GM18868 (cell line): ENCODE data around the gene STN1.

Experiments
- ATAC-seq: cut with Tn5 transposase; IDR thresholded peaks from one replicate; pipeline ENCODE4 v1.9.1; 2021; ENCODE audit warnings: mild to moderate bottlenecking, moderate library complexity; ENCODE audit not compliant: unreplicated experiment

Gene STN1

GRCh38 chr10:103930449-103930848 is 12.5 kb upstream of the STN1 start:
- no peak for ATAC-seq

DNA sequence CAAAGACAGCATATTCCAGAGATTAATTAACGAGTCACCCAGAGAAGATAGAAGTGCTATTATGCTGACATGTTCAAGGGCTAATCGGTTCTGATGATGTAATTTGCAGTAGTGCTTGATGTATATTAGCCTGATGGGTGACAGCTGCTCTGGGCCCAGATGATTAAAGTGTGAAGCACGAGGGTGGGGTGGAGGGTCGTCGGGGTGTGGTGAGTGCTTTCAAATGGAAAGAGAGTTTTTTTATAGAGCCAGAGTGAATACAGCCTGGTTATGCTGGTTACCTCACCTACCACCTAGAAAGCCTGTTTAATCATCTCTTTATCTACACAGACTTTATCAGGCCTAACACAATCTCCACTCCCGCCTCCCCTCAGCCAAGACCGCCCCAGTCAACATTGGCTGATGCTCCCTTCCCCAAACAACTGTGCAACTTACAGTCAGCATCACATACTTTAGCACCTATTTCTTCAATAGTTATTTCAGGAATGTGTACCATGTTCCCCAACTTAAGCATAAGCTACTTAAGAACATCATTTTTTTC is 11.5 kb upstream of the STN1 start:
- ATAC-seq, result no peak

DNA sequence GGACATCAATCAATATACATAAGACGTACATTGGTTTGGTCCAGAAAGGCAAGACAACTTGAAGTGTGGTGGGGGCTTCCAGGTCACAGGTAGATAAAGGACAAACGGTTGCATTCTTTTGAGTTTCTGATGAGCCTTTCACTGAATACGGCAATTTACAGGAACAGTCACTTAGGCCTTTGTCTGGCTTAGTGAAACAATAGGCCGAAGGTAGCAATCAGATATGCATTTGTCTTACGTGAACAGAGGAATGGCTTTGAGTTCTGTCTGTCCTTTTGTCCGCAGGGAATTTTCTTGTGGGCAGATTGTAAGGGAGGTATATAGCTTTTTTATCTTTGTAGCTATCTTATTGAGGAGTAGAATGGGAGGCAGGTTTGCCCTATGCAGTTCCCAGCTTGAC is 10.8 kb upstream of the STN1 start:
- no peak for ATAC-seq

DNA sequence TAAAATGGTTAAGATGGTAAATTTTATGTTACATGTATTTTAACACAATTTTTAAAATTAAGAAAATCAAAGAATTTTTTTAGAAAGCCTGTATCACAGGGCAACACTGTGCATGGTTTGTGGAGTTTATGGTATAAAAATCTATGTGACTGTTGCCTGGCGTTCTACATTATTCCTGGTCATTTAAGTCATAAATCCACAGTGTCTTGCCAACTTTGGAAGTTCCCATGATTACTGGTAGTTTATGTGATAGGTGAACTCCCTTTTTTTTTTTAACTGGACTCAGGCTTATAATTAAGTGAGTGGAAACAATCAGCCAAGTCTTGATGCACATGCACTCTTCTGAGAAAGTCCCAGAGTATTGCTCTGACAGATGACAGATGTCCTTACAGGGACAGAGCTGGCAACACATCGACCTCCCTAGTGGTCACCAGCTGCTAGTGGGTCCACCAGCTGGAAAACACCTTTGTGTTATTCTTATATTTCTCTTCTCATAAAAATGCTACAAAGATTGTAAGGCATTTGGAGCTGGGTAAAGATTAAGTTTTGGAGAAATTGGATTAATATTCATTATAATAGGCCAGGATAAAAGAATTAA is 8.8 kb upstream of the STN1 start:
- no peak for ATAC-seq

DNA sequence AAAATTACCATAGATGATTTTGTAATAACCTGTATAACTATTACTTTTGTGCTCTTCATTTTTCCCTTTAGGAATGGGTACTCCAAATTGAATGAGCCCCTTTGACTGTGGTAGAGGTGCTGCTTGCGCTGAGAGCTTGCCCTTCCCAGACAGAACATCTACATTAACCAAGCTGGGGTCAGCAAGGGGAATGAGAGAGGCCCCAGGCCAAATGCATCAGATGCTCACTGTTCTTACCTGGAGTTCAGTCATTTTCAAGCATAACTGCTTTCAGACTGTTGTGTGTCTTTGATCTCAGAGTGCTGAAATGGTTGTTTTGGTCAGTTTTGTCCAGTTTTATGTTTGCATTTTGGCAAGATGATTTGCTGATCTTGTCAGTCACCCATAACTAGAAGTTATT is 7.6 kb upstream of the STN1 start:
- no peak for ATAC-seq

GRCh38 chr10:103923502-103923901 is 5.5 kb upstream of the STN1 start:
- ATAC-seq, result no peak

DNA sequence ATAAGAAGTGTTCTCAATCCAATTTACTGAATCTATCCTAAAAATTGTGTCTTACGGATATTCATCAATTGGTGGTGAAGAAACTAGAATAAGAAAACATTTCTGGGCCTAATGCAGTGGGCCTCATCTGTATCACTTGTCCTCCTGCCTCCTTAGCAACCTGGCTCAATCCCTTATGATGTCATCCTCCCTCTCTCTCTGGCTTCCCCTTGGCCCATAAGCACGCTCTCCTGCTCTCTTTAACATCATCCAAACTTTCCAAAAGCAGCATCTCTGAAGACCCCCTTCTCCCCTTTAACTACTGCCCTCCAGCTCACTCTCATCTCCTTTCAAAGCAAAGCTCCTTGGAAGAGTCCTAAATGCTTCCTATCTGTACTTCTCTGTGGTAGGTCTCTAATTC is 4.7 kb upstream of the STN1 start:
- no peak for ATAC-seq

DNA sequence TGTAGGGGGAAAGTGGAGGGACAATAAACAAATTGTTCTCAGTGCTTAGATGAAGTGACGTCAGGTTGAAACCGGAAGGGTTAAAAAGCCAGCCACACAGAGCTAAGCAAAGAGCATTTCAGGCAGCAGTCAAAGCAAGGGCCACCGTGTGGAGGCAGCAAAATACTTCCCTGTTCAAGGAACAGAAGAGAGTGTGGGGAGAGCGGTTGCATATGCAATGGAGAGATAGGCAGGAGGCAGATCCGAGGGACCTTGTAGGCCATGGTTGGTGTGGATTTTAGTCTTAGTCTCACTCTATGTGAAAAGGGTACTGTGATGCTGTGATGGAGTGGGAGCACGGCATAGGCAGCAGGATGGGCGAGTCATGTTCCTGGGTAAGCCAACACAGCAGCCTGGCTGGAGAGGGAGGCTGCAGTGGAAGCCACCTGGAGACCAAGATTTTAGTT is 3.8 kb upstream of the STN1 start:
- ATAC-seq, result no peak

DNA sequence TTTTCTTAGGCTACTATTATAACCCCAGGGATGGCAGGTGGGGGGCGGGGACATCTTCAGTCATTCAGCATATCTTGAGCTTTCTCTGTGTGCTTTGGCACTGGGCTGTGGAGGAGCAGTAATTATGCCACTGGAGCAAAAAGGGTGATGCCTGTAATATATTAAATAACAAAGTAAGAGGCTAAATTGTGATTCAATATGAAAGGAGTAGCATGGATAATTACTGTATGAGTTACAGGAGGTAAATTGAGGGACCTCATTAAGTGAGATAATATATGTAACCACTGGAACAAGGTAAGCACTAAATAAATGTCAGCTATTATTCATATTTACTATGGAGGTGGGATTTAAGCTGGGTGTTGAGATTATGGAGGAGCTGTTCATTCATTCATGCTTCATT is 3.3 kb upstream of the STN1 start:
- no peak for ATAC-seq

- ATAC-seq, result no peak
These were observed 1.7 kb upstream of the STN1 start for GRCh38 chr10:103919648-103920025.

GRCh38 chr10:103917302-103918052 is 507 bp downstream of the STN1 start:
- ATAC-seq, result peak; percentile 2

DNA sequence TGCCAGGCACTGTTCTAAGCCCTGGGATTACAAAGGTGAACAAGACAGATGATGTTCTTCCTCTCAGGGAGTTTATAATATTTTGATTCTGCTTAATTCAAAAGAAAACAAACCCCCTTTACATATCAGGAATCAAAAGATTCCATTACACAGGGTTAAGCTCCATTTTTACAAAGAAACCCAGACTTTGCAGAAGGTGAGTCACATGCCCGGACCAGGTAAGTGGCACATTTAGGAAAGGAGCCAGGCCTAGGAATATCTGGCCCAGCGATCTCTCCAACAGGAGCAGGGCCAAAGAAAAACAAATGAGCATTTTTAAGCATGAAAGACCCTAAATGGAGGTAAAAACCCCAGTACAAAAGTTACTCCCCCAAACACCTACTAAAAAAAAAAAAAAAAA is 1.1 kb downstream of the STN1 start:
- no peak for ATAC-seq

DNA sequence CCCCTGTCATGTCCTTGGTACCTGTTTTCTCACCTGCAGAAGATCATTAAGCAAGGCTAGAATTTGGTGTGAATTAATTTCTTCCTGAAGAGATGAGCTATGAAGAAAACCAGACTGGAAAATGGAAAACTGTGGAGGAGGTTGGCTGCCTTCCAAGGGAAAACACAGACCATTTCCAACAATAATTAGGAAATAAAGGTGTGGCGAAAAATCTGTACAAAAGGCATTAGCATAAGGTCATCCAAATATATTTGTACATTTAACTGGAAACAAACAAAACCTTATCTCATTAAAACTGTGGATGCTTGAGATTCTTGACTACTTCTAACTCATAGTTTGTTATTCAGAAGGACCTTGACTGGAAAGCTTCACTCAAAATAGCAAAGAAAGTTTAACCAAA is 1.7 kb downstream of the STN1 start:
- no peak for ATAC-seq

DNA sequence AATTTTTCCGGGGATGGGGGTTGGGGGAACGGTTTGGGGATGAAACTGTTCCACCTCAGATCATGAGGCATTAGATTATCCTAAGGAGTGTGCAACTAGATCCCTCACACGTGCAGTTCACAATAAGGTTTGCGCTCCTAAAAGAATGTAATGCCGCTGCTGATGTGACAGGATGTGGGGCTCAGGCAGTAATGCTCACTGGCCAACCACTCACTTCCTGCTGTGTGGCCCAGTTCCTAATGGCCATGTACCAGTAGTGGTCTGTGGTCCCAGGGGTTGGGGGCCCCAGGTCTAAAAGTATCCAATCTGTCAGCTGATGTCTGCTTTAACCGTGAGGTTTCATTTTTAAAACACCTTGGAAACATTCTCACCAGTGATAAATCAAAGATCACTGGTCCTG is 2.2 kb downstream of the STN1 start:
- no peak for ATAC-seq

DNA sequence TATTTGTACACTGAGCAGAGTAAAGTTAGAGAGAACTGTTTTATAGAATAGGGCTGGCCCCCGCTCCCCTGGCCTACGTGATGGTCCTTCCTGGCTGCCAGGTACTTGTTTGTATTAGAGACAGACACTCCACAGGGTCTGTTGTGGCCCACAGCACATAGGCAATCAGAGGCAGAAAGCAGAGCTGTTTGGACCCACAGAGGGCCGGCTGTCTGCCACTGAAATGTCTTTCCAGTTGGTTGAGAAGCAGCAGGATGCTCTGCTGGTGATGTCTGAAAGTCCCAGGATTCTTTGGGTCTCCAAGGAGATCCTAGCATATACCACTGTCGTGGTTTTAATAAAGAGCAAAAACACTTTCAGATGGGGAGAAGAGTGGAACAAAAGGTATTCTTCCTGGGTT is 5.2 kb downstream of the STN1 start:
- ATAC-seq, result no peak

GRCh38 chr10:103911021-103911459 is 6.9 kb downstream of the STN1 start:
- ATAC-seq, result peak; percentile 24

DNA sequence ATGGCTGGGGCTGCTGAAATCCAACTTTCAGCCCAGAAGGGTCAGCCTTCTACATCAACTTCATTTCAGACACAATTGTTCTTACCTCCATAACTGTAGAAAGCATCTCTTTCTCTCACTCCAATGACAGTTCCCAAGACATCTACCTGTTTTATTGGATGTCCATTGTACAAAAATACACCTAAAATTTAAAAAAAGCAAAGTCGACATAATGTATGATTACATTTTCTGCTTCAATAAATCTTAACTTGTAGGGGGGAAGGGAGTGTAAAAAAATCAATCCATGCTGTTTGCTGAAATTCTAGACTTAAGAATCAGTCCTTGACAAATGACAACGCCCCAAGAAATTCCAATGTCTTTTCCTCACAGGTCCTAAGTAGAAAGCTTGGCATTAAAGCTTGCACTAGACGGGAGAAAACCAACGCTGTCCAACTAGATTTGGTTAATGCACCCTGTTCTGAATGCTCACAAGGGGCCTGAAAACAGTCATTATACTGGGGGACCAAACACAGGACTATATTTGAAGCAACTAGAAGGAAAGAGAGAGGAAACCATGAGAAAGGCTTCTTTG is 7.5 kb downstream of the STN1 start:
- no peak for ATAC-seq

DNA sequence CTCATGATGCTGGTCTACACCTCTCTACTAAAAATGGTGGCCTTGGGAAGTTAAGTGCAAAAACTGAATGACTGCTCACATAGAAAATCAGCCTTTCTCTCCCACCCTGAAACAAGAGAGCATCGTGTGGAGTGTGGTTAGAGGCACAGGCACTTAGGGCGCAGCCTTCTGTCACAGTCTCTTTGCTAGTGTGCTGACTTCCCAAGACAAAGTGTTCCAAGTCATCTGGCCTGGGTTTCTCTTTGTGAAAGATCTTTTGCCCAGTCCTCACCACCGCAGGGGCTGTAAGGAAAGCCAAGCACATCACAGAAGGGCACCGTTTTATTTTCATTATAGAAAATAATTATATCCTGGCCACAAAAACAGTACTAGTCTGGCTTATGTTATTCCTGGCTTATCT is 12.5 kb downstream of the STN1 start:
- ATAC-seq, result no peak

DNA sequence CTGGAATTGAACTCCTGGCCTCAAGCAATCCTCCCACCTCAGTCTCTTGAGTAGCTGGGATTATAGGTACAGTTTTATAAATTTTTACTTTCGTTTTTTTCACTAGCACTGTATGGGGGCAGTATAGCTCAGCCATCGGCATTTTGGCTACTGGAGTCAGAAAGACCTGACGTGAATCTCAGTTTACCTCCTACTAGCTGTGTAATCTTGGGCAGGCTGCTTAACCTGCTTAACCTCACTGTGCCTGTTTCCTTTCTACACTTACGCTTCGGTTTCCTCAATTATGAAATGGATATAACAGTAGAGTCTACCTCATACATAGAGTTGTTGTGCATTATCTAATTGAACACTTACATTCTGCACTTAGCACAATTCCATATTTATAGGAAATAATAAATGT is 16.7 kb downstream of the STN1 start:
- no peak for ATAC-seq

- no peak for ATAC-seq
These were observed 18.7 kb downstream of the STN1 start for GRCh38 chr10:103899312-103899711.

- ATAC-seq, result no peak
These were observed 20.7 kb downstream of the STN1 start for GRCh38 chr10:103897241-103897774.

- ATAC-seq, result no peak
These were observed 21.8 kb downstream of the STN1 start for GRCh38 chr10:103896225-103896624.
